Astrocyte (in vitro differentiated cells and primary cell): ENCODE measurements around the gene PNMA8A.

ENCODE experiments used
- EZH2 ChIP-seq: IDR thresholded peaks from 2 replicates; pipeline ENCODE4 v1.6.1; 2012; ENCODE audit warnings: mild to moderate bottlenecking, low read length, inconsistent platforms; ENCODE audit not compliant: insufficient read depth
- TF ChIP-seq, protein P1 (sequence below): IDR thresholded peaks from 2 replicates; pipeline ENCODE4 v1.5.1; 2011; ENCODE audit warnings: low read depth, mild to moderate bottlenecking, inconsistent platforms, low read length, moderate library complexity; ENCODE audit not compliant: insufficient read depth

DNA sequence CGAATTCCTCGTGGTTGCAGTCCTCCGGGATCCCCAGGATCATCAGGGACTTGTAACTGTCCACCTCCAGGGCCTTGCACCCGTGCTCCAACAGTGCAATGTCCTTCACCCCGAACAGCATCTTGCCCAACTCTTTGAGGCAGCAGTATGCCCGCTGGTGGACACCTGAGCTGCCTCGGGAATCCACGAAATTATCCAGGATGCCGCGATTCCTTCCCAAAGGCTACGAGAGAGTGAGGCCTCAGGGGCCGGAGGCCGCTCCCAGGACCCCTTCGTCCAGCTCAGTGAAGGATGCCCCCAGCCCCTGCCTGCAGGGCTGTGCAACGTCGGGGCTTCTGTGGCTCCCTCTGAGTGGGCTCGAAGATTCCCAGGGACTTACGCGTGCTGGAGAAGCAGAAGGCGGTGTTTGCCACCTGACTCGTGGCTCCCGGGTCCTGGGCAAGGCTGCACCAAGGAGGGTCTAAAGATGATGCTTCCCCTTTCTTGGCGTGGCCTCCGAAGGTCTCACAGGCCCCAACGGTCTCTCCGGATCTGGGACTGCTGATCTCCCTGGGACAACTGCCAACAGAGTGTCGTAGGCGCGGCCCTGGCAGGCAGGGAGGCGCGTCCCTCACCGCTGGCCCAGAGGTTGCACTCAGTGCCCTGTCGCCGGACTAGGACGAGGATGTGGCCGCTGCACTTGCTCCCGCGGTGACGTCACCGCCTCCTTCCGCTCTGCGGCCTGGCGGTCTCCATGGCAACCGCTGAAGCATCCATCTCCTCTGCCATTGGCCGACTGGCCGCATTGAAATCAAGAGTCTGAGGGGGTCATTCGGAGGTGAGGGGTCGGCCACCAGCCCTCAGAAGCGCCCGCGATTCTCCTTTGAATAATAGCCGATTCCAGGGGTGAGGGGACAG is 42.9 kb downstream of the PNMA8A start, which contains the start of gene PNMA8C:
- TF ChIP-seq, protein P1, sequence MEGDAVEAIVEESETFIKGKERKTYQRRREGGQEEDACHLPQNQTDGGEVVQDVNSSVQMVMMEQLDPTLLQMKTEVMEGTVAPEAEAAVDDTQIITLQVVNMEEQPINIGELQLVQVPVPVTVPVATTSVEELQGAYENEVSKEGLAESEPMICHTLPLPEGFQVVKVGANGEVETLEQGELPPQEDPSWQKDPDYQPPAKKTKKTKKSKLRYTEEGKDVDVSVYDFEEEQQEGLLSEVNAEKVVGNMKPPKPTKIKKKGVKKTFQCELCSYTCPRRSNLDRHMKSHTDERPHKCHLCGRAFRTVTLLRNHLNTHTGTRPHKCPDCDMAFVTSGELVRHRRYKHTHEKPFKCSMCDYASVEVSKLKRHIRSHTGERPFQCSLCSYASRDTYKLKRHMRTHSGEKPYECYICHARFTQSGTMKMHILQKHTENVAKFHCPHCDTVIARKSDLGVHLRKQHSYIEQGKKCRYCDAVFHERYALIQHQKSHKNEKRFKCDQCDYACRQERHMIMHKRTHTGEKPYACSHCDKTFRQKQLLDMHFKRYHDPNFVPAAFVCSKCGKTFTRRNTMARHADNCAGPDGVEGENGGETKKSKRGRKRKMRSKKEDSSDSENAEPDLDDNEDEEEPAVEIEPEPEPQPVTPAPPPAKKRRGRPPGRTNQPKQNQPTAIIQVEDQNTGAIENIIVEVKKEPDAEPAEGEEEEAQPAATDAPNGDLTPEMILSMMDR: no peak
- no peak for TF ChIP-seq EZH2
